ENCODE data around the gene PSMG4. TPM values are rescaled to one million over a fixed set of nuclear protein-coding genes. Genes with fewer than 3 reads are reported as not detected.

The PSMG4 gene
- total RNA-seq, 1 donor from 2014 or later: 23.9 TPM

GRCh38 chr6:3297909-3298308 lies 39.2 kb downstream of the PSMG4 start:
- DNase-seq (ENCODE audit: low spot score in 2 of 2): no peak
- no peak for TF ChIP-seq CTCF (IDR thresholded peaks at IDR 0.05)
- H3K27me3 ChIP-seq: no peaks in the 10 kb centered on the region
- no peaks in the 10 kb centered on the region for H3K36me3 ChIP-seq
- H3K27ac ChIP-seq: no peak overlapping the region
- no peaks in the 10 kb centered on the region for H3K4me1 ChIP-seq
- no peaks in the 10 kb centered on the region for H3K9me3 ChIP-seq
- intact Hi-C loops (cut with DNase I): no loop called here
- no peak overlapping the region for H3K4me3 ChIP-seq

GRCh38 chr6:3299221-3299620 lies 40.5 kb downstream of the PSMG4 start:
- intact Hi-C loops (cut with DNase I): no loop called here
- Histone ChIP-seq H3K27me3 (no peaks in the 10 kb centered on the region), H3K36me3 (no peaks in the 10 kb centered on the region), H3K9me3 (no peaks in the 10 kb centered on the region), H3K4me1 (no peaks in the 10 kb centered on the region), H3K27ac (no peak overlapping the region), H3K4me3 (no peak overlapping the region)
- DNase-seq (ENCODE audit: low spot score in 2 of 2): no peak
- no peak for TF ChIP-seq CTCF (IDR thresholded peaks at IDR 0.05)

- no peaks in the 10 kb centered on the region for H3K9me3 ChIP-seq
- intact Hi-C loops (cut with DNase I): no loop called here
- H3K27ac ChIP-seq: no peak overlapping the region
- no peaks in the 10 kb centered on the region for H3K4me1 ChIP-seq
- no peak for DNase-seq (ENCODE audit: low spot score in 2 of 2)
- no peak overlapping the region for H3K4me3 ChIP-seq
- H3K27me3 ChIP-seq: no peaks in the 10 kb centered on the region
- TF ChIP-seq CTCF (IDR thresholded peaks at IDR 0.05): no peak
- no peaks in the 10 kb centered on the region for H3K36me3 ChIP-seq
Observed at GRCh38 chr6:3301506-3301905, 42.8 kb downstream of the PSMG4 start.

GRCh38 chr6:3303795-3304411 lies 45.2 kb downstream of the PSMG4 start:
- no peaks in the 10 kb centered on the region for H3K36me3 ChIP-seq
- intact Hi-C loops (cut with DNase I): no loop called here
- no peak overlapping the region for H3K4me3 ChIP-seq
- no peak for DNase-seq (ENCODE audit: low spot score in 2 of 2)
- no peak overlapping the region for H3K27ac ChIP-seq
- H3K4me1 ChIP-seq: no peaks in the 10 kb centered on the region
- H3K9me3 ChIP-seq: no peaks in the 10 kb centered on the region
- no peaks in the 10 kb centered on the region for H3K27me3 ChIP-seq
- TF ChIP-seq CTCF (IDR thresholded peaks at IDR 0.05): no peak

- no peak overlapping the region for H3K4me3 ChIP-seq
- H3K4me1 ChIP-seq: no peaks in the 10 kb centered on the region
- no peaks in the 10 kb centered on the region for H3K27me3 ChIP-seq
- no peaks in the 10 kb centered on the region for H3K36me3 ChIP-seq
- intact Hi-C loops (cut with DNase I): no loop called here
- no peak for TF ChIP-seq CTCF (IDR thresholded peaks at IDR 0.05)
- H3K9me3 ChIP-seq: no peaks in the 10 kb centered on the region
- no peak for DNase-seq (ENCODE audit: low spot score in 2 of 2)
- no peak overlapping the region for H3K27ac ChIP-seq
Observed at GRCh38 chr6:3304500-3305215, 45.9 kb downstream of the PSMG4 start.
